Endodermal cell (in vitro differentiated cells): ENCODE data around the gene SORCS2. TPM values are rescaled to one million over a fixed set of nuclear protein-coding genes. Genes with fewer than 3 reads are reported as not detected.

Experiments
- DNase-seq: peaks from one replicate; pipeline ENCODE4 v3.0.0-alpha.2; 2017
- H3K27ac ChIP-seq: 2 replicates; pipeline ENCODE4 v1.5.1; 2013; ENCODE audit warnings: mild to moderate bottlenecking, low read depth, low read length, moderate library complexity
- H3K27me3 ChIP-seq: 2 replicates; pipeline ENCODE4 v1.6.1; 2013; ENCODE audit warnings: mild to moderate bottlenecking, low read length, moderate library complexity; ENCODE audit not compliant: insufficient read depth, control insufficient read depth, poor library complexity, severe bottlenecking
- H3K36me3 ChIP-seq: 2 replicates; pipeline ENCODE4 v1.7.0; 2013; ENCODE audit warnings: mild to moderate bottlenecking, low read length, moderate library complexity; ENCODE audit not compliant: control insufficient read depth, insufficient read depth
- H3K4me1 ChIP-seq: one replicate; pipeline ENCODE4 v1.7.0; 2013; ENCODE audit warnings: low read length; ENCODE audit not compliant: control insufficient read depth, insufficient read depth
- H3K4me3 ChIP-seq: 2 replicates; pipeline ENCODE4 v1.5.1; 2013; ENCODE audit warnings: mild to moderate bottlenecking, low read length, moderate library complexity
- H3K9ac ChIP-seq: 2 replicates; pipeline ENCODE4 v1.6.1; 2013; ENCODE audit warnings: mild to moderate bottlenecking, low read length, moderate library complexity; ENCODE audit not compliant: poor library complexity, severe bottlenecking; ENCODE audit errors: extremely low read depth
- H3K9me3 ChIP-seq: 2 replicates; pipeline ENCODE4 v1.6.1; 2013; ENCODE audit warnings: mild to moderate bottlenecking, low read length, moderate library complexity; ENCODE audit not compliant: control insufficient read depth
- H3K27ac Mint-ChIP-seq: 2 replicates; pipeline ENCODE4 v1.8.0; 2020; ENCODE audit warnings: mixed read lengths
- H3K27me3 Mint-ChIP-seq: 2 replicates; pipeline ENCODE4 v1.8.0; 2021; ENCODE audit warnings: mild to moderate bottlenecking, mixed read lengths; ENCODE audit not compliant: insufficient read depth
- H3K36me3 Mint-ChIP-seq: 2 replicates; pipeline ENCODE4 v1.8.0; 2020; ENCODE audit warnings: low read depth, mixed read lengths
- H3K4me1 Mint-ChIP-seq: 2 replicates; pipeline ENCODE4 v1.8.0; 2020; ENCODE audit warnings: mixed read lengths
- H3K4me3 Mint-ChIP-seq: 2 replicates; pipeline ENCODE4 v1.8.0; 2020; ENCODE audit warnings: mild to moderate bottlenecking, moderate library complexity, mixed read lengths
- H3K9me3 Mint-ChIP-seq: 2 replicates; pipeline ENCODE4 v1.8.0; 2020; ENCODE audit warnings: mild to moderate bottlenecking, mixed read lengths
- WGBS, 2 experiments: methylation state at CpG; one replicate each; pipeline versions ENCODE4 v1.1.5 to v1.1.7; 2013; ENCODE audit warnings: missing lambda C conversion rate in 2 of 2, mixed read lengths in 1 of 2; ENCODE audit not compliant: insufficient coverage in 1 of 2, insufficient read length in 1 of 2; 5-methylcytosine and 5-hydroxymethylcytosine counted together
- total RNA-seq, 2 donors: library from RNA; stranded (reverse); fragmentation: NEBNext Ultra II Directional in 1 of 2; extraction: Animal tissue kit (Norgen Biotek cat#: 25700) in 1 of 2; gene quantifications; 2 replicates in 1 of 2; 3 replicates in 1 of 2; pipeline ENCODE4 v1.2.1, GENCODE V29; 2021
- TF ChIP-seq, protein P1 (sequence below): fragments of 200-600 bp; sonication (generic); conservative IDR thresholded peaks from 2 replicates; pipeline ENCODE4 v1.5.0; 2021; ENCODE audit warnings: antibody characterized with exemption, mild to moderate bottlenecking

The SORCS2 gene
- total RNA-seq, 2 donors from 2014 or later = 1.4 to 1.9 TPM

DNA sequence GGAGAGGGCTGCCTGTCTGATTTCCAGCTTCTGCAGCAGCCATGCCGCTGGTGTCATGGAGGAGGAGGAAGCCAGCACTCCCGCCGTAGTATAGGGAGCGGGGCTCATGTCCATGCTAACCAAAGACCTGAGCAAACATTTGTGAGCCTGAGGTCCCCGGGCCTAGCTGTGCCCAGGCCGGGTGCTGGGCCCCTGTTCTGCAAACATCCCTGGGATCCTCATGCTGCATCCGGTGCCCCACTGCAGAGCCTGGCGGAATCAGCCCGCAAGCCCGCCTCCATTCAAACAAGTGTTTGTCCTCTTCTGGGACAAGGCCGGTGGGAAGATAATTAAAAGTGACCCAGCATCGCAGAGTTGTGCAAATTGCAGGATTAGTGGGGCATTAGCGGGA is 106.3 kb downstream of the SORCS2 start:
- WGBS, 2 experiments = 90 to 97% methylated on average over 10 to 13 of the region's 13 CpGs
- H3K36me3 Mint-ChIP-seq = no peaks in the 10 kb centered on the region
- peak overlapping the region; percentile 73 for H3K27ac ChIP-seq
- no peak overlapping the region for H3K9ac ChIP-seq
- no peaks in the 10 kb centered on the region for H3K9me3 ChIP-seq
- H3K36me3 ChIP-seq = no peaks in the 10 kb centered on the region
- H3K4me1 ChIP-seq = peaks cover 6% of the 10 kb centered on the region
- H3K9me3 Mint-ChIP-seq = no peaks in the 10 kb centered on the region
- no peak overlapping the region for H3K4me3 Mint-ChIP-seq
- peaks cover 8% of the 10 kb centered on the region for H3K4me1 Mint-ChIP-seq
- H3K27me3 ChIP-seq = no peaks in the 10 kb centered on the region
- H3K27me3 Mint-ChIP-seq = no peaks in the 10 kb centered on the region
- TF ChIP-seq, protein P1, sequence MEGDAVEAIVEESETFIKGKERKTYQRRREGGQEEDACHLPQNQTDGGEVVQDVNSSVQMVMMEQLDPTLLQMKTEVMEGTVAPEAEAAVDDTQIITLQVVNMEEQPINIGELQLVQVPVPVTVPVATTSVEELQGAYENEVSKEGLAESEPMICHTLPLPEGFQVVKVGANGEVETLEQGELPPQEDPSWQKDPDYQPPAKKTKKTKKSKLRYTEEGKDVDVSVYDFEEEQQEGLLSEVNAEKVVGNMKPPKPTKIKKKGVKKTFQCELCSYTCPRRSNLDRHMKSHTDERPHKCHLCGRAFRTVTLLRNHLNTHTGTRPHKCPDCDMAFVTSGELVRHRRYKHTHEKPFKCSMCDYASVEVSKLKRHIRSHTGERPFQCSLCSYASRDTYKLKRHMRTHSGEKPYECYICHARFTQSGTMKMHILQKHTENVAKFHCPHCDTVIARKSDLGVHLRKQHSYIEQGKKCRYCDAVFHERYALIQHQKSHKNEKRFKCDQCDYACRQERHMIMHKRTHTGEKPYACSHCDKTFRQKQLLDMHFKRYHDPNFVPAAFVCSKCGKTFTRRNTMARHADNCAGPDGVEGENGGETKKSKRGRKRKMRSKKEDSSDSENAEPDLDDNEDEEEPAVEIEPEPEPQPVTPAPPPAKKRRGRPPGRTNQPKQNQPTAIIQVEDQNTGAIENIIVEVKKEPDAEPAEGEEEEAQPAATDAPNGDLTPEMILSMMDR = no peak
- no peak overlapping the region for H3K4me3 ChIP-seq
- H3K27ac Mint-ChIP-seq = no peak overlapping the region
- DNase-seq = no peak

DNA sequence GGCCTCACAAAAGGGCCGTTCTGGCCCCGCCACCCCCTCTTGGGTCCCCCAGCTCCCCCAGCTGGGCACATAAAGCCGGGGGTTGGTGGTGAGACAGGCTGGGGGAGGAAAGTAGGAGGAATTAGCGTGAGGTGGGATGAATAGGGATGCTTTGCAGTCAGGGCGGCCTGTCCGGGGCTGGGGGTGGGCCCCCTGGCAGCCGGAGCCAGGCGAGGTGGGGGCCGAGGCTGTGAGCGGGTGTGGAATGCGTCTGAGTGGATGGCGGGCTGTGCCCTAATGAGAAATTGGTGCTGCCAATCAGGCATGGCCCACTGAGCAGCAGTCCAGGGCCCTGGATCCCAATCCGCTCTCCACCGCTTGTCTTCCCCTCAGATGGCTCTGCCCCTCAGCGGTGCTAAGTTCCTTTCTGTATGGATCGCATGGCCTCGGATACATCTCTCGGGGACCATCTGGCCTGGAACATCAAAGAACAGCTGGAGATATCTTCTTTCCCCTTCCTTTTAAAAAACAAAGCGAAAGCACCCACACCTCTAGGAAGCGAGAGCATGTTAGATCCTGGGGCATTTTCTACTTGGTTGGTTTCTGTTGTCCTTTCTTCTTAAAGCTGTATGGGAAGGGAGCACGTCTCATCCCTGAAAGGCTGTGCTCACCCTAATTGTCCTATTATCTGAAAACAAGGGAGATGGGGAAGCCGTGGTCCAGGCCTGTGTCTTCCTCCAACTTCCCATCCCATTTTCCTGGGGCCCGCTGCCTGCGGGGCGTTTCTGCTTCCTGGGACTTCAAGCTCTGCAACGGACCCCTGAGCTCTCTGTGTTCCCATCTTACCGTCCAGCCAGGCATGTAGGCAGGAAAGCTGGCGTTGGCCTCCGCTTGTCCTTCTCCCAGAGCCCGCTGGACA is 106.9 kb downstream of the SORCS2 start:
- no peaks in the 10 kb centered on the region for H3K9me3 ChIP-seq
- H3K27ac ChIP-seq = peak overlapping the region; percentile 77
- Mint-ChIP-seq H3K4me3 (no peak overlapping the region), H3K9me3 (no peaks in the 10 kb centered on the region), H3K27me3 (no peaks in the 10 kb centered on the region), H3K27ac (no peak overlapping the region), H3K4me1 (peaks cover 8% of the 10 kb centered on the region), H3K36me3 (no peaks in the 10 kb centered on the region)
- 82 to 86% methylated on average over 22 to 30 of the region's 30 CpGs for WGBS, 2 experiments
- DNase-seq = no peak
- TF ChIP-seq, protein P1 = no peak
- no peaks in the 10 kb centered on the region for H3K36me3 ChIP-seq
- no peak overlapping the region for H3K4me3 ChIP-seq
- no peaks in the 10 kb centered on the region for H3K27me3 ChIP-seq
- no peak overlapping the region for H3K9ac ChIP-seq
- peaks cover 6% of the 10 kb centered on the region for H3K4me1 ChIP-seq

DNA sequence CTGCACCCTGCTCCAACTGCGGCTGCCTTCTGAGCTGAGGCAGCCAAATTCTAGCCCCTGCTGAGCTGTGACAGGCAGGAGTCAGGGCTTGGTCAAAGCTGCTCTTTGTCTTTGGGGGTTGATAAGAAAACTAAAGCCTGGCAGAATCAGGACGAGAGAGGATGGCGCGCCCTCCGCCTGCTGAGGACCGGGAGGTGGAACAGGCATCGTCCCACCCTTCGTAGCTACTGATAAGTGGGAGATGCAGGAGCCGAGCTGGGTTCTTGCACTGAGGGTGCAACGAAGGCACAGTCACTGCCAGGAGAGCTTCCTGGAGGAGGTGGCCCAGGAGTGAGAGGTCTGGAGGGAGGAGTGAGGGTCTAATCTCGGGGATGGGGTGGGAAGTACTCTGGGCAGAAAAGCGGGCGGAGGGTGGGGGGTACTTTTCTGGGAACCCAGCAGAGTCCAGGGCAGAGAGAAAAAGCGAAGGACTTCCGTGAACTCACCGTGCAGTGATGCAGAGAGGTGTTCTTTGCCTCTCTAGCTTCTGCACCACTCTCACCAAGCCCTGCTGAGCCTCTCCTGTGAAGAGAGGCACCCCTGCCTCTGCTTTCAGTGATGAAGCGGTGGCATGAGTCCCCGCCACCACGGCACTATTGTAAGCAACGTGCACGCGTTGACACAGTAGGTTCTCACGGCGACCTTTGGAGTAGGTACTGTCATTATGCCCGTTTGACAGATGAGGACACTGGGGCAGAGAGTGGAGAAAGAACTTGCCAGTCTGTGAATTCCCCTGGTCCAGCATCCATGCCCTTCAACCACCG is 107.8 kb downstream of the SORCS2 start:
- Histone ChIP-seq H3K27me3 (no peaks in the 10 kb centered on the region), H3K4me1 (peaks cover 6% of the 10 kb centered on the region), H3K4me3 (no peak overlapping the region), H3K9ac (no peak overlapping the region), H3K27ac (peak overlapping the region; percentile 77), H3K36me3 (no peaks in the 10 kb centered on the region), H3K9me3 (no peaks in the 10 kb centered on the region)
- TF ChIP-seq, protein P1 = no peak
- WGBS, 2 experiments = 90 to 95% methylated on average over 22 to 26 of the region's 26 CpGs
- H3K27ac Mint-ChIP-seq = no peak overlapping the region
- DNase-seq = no peak
- H3K4me3 Mint-ChIP-seq = no peak overlapping the region
- peaks cover 8% of the 10 kb centered on the region for H3K4me1 Mint-ChIP-seq
- no peaks in the 10 kb centered on the region for H3K9me3 Mint-ChIP-seq
- no peaks in the 10 kb centered on the region for H3K27me3 Mint-ChIP-seq
- no peaks in the 10 kb centered on the region for H3K36me3 Mint-ChIP-seq
